Calu3 (cell line): ENCODE measurements around the gene DKKL1. TPM values are rescaled to one million over a fixed set of nuclear protein-coding genes. Genes with fewer than 3 reads are reported as not detected.

Source experiments
- Bru-seq: library from RNA; stranded (reverse); fragments of 400-500 nt; gene quantifications from one replicate; lab custom pipeline; 2021; lab: Mats Ljungman, UMichigan
- BruChase-seq, 2 experiments: library from RNA; stranded (reverse); fragments of 400-500 nt; gene quantifications; one replicate each; lab custom pipeline; 2021; lab: Mats Ljungman, UMichigan
- BruUV-seq: library from RNA; stranded (reverse); fragments of 400-500 nt; replicated peaks from 2 replicates; lab custom pipeline; 2021; lab: Mats Ljungman, UMichigan
- CTCF ChIA-PET: fragments of 300-600 bp; sonication (Branson Sonifier 250); formaldehyde crosslinking; loops from one replicate; lab custom pipeline; 2022; ENCODE audit warnings: antibody characterized with exemption; lab: Charles Lee
- DNase-seq: peaks from one replicate; pipeline ENCODE4 v3.0.0; 2022
- H3K27ac Mint-ChIP-seq: one replicate; pipeline ENCODE4 v1.8.0; 2022; ENCODE audit warnings: mixed read lengths; ENCODE audit not compliant: unreplicated experiment
- H3K27me3 Mint-ChIP-seq: one replicate; pipeline ENCODE4 v1.8.0; 2022; ENCODE audit warnings: mixed read lengths; ENCODE audit not compliant: unreplicated experiment
- H3K36me3 Mint-ChIP-seq: one replicate; pipeline ENCODE4 v1.8.0; 2022; ENCODE audit warnings: mild to moderate bottlenecking, moderate library complexity, mixed read lengths; ENCODE audit not compliant: insufficient read depth, unreplicated experiment
- H3K4me1 Mint-ChIP-seq: one replicate; pipeline ENCODE4 v1.8.0; 2022; ENCODE audit warnings: mild to moderate bottlenecking, low read depth, mixed read lengths; ENCODE audit not compliant: unreplicated experiment
- H3K4me3 Mint-ChIP-seq: one replicate; pipeline ENCODE4 v1.8.0; 2022; ENCODE audit warnings: mild to moderate bottlenecking, low read depth, moderate library complexity, mixed read lengths; ENCODE audit not compliant: unreplicated experiment
- H3K9me3 Mint-ChIP-seq: one replicate; pipeline ENCODE4 v1.8.0; 2022; ENCODE audit warnings: low read depth, mixed read lengths; ENCODE audit not compliant: unreplicated experiment
- intact Hi-C: fragments of 100-400 bp; cut with micrococcal nuclease; formaldehyde crosslinking; loops from one replicate; pipeline ENCODE4 v1.10.0; 2022; ENCODE audit not compliant: unreplicated experiment
- long read RNA-seq: library from polyadenylated mRNA; stranded (forward); transcript quantifications from one replicate; pipeline ENCODE4 v2.0.0, GENCODE V29; 2022
- total RNA-seq: library from RNA; stranded (reverse); gene quantifications from 2 replicates; pipeline ENCODE4 v1.2.3, GENCODE V29; 2022
- TF ChIP-seq, protein P1 (sequence below): fragments of 200-600 bp; IDR thresholded peaks from one replicate; pipeline ENCODE4 v1.8.0; 2022; ENCODE audit warnings: antibody characterized with exemption; ENCODE audit not compliant: unreplicated experiment

Gene DKKL1
- not detected in 2 replicates for total RNA-seq
- percentile 9 among the genes with signal in this experiment for Bru-seq, nascent RNA
- BruChase-seq, experiment 1, labeled RNA remaining after a 6-hour chase = percentile 11 among the genes with signal in this experiment
- percentile 12 among the genes with signal in this experiment for BruChase-seq, experiment 2, labeled RNA remaining after a 2-hour chase
- long read RNA-seq = 0 reads

- BruUV-seq = no TSS peak
- intact Hi-C loops = no loop called here
- Mint-ChIP-seq H3K27ac (no peak within 1 kb of the TSS), H3K4me1 (peaks cover 12% of the 10 kb centered on the region), H3K9me3 (no peaks in the 10 kb centered on the region), H3K4me3 (no peak within 1 kb of the TSS), H3K36me3 (no peaks in the 10 kb centered on the region), H3K27me3 (no peaks in the 10 kb centered on the region)
- TF ChIP-seq, protein P1, sequence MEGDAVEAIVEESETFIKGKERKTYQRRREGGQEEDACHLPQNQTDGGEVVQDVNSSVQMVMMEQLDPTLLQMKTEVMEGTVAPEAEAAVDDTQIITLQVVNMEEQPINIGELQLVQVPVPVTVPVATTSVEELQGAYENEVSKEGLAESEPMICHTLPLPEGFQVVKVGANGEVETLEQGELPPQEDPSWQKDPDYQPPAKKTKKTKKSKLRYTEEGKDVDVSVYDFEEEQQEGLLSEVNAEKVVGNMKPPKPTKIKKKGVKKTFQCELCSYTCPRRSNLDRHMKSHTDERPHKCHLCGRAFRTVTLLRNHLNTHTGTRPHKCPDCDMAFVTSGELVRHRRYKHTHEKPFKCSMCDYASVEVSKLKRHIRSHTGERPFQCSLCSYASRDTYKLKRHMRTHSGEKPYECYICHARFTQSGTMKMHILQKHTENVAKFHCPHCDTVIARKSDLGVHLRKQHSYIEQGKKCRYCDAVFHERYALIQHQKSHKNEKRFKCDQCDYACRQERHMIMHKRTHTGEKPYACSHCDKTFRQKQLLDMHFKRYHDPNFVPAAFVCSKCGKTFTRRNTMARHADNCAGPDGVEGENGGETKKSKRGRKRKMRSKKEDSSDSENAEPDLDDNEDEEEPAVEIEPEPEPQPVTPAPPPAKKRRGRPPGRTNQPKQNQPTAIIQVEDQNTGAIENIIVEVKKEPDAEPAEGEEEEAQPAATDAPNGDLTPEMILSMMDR = no peak
- CTCF ChIA-PET = interaction anchor here (0.7 to 1.4 kb wide), 6 partner anchors 10 to 33 kb away, joined by 3 to 4 read pairs (median 4); no protein-coding TSS in a partner anchor
- peak; percentile 95 for DNase-seq
These were observed at the start of gene DKKL1 for GRCh38 chr19:49363268-49364082. Gene DKKL1 (plus strand): TSS chr19:49363877. CDS start chr19:49363999, 122 bp downstream.

- intact Hi-C loops = no loop called here
- no TSS peak for BruUV-seq
- peaks cover 7% of the 10 kb centered on the region for H3K9me3 Mint-ChIP-seq
These were observed 48.6 kb upstream of the DKKL1 start for GRCh38 chr19:49315111-49315510.

GRCh38 chr19:49316284-49316683 is 47.4 kb upstream of the DKKL1 start:
- TF ChIP-seq, protein P1 = no peak
- H3K36me3 Mint-ChIP-seq = no peaks in the 10 kb centered on the region
- H3K9me3 Mint-ChIP-seq = peaks cover 7% of the 10 kb centered on the region
- CTCF ChIA-PET = no interaction called here
- H3K27ac Mint-ChIP-seq = no peak overlapping the region
- H3K27me3 Mint-ChIP-seq = peaks cover 46% of the 10 kb centered on the region
- no peaks in the 10 kb centered on the region for H3K4me1 Mint-ChIP-seq
- BruUV-seq = no TSS peak
- intact Hi-C loops = no loop called here
- H3K4me3 Mint-ChIP-seq = no peak overlapping the region
- DNase-seq = no peak

More at GRCh38 chr19:49315111-49315510, 48.6 kb upstream of the DKKL1 start:
- Mint-ChIP-seq H3K36me3 (no peaks in the 10 kb centered on the region), H3K4me1 (no peaks in the 10 kb centered on the region), H3K27ac (no peak overlapping the region), H3K4me3 (no peak overlapping the region), H3K27me3 (peaks cover 57% of the 10 kb centered on the region)
- TF ChIP-seq, protein P1 = no peak
- no peak for DNase-seq
- CTCF ChIA-PET = no interaction called here

GRCh38 chr19:49318296-49318695 is 45.4 kb upstream of the DKKL1 start:
- Mint-ChIP-seq H3K9me3 (peaks cover 7% of the 10 kb centered on the region), H3K27me3 (peaks cover 29% of the 10 kb centered on the region), H3K4me3 (no peak overlapping the region), H3K4me1 (no peaks in the 10 kb centered on the region), H3K36me3 (no peaks in the 10 kb centered on the region), H3K27ac (no peak overlapping the region)
- BruUV-seq = no TSS peak
- intact Hi-C loops = no loop called here
- DNase-seq = no peak
- TF ChIP-seq, protein P1 = no peak
- CTCF ChIA-PET = interaction anchor here (0.6 to 1.1 kb wide), 5 partner anchors 17 to 1560 kb away, joined by 3 to 10 read pairs (median 4); no protein-coding TSS in a partner anchor
